Left ventricle myocardium superior (tissue), 1 donor: ENCODE data around the gene SHOC2. TPM values are rescaled to one million over a fixed set of nuclear protein-coding genes. Genes with fewer than 3 reads are reported as not detected.
"Not testable (repeated sequence)": the region's sequence is repeated elsewhere in the genome, so short reads cannot be mapped to it uniquely, and the experiment has no call there.

Experiments
- ATAC-seq: fragments of 200-7000 bp; cut with Tn5 transposase; one replicate; pipeline ENCODE4 v1.9.1; 2020; ENCODE audit warnings: mild to moderate bottlenecking, moderate library complexity
- DNase-seq: peaks from one replicate; pipeline ENCODE4 v3.0.0-alpha.2; 2020
- intact Hi-C: fragments of 100-400 bp; cut with micrococcal nuclease; formaldehyde crosslinking; loops from one replicate; pipeline ENCODE4 v1.11.0; 2022
- total RNA-seq: library from RNA; stranded (reverse); fragmentation: NEBNext Ultra II Directional; extraction: Animal tissue kit (Norgen Biotek cat#: 25700); gene quantifications from one replicate; pipeline ENCODE4 v1.2.1, GENCODE V29; 2021
- donor health status: DM: no; HTN: yes; CAD: no; lungs with severe emphysema.

The SHOC2 gene
- total RNA-seq, 1 donor from 2014 or later = 42.7 TPM

DNA sequence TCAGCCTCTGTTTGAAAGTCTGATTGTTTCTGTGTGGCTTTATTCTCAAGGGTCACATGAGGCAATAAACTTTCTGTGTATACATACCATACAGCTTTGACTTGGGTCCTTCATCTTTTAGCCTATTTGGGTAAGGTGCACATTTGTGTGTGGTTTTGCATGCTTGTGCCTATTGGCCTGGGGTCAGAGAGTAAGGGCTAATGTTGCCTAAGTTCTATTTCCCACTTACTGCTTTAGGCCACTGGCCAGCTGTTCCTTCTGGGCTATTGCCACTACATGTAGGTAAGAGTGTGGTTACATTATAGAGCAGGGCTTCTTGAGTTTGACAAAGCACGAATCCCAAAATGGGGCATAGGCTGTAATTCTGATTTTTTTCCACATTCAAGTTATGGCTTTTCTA, 22.2 kb upstream of the SHOC2 start:
- DNase-seq (no peak), ATAC-seq (peak; percentile 40)
- intact Hi-C loops = loop anchor here (10.0 kb wide), 1 partner anchor 92 kb away; no protein-coding TSS in a partner anchor

DNA sequence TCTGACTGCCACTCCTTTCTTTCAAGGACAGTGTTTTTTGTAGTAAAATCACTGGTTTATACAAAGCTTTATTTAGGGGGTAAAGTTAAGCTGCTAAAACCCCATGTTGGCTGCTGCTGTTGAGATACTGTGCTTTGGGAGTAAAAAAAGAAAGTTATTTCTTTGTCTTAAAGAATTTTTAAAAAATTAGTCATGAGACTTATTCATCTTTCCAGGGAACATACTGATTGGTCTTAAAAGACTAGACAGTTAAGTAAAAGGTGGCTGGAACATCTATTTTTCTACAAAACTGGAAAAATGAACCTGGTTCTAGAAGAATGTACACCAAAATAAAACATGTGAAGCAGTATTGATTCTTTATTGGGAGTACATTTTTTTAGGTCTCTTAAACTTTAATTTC, 21.0 kb upstream of the SHOC2 start:
- ATAC-seq (no peak), DNase-seq (no peak)
- intact Hi-C loops = loop anchor here (10.0 kb wide), 1 partner anchor 94 kb away; no protein-coding TSS in a partner anchor

DNA sequence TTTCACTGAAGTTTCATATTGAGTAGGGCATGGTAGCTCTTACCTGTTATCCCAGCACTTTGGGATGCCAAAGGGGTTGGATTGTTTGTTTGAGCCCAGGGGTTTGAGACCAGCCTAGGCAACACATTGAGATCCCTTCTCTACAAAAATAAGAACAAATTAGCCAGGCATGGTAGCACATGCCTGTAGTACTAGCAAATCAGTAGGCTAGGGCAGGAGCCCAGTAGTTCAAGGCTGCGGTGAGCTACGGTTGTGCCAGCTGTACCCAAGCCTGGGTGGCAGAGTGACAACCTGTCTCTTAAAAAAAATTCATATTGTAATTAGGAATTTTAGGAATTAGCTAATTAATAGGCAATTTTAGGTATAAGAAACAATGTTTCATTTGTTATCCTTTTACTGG, 18.4 kb upstream of the SHOC2 start:
- no peak for DNase-seq
- no peak for ATAC-seq
- intact Hi-C loops = no loop called here

GRCh38 chr10:110901954-110902819, 17.2 kb upstream of the SHOC2 start:
- no peak for DNase-seq
- no peak for ATAC-seq
- intact Hi-C loops = no loop called here

DNA sequence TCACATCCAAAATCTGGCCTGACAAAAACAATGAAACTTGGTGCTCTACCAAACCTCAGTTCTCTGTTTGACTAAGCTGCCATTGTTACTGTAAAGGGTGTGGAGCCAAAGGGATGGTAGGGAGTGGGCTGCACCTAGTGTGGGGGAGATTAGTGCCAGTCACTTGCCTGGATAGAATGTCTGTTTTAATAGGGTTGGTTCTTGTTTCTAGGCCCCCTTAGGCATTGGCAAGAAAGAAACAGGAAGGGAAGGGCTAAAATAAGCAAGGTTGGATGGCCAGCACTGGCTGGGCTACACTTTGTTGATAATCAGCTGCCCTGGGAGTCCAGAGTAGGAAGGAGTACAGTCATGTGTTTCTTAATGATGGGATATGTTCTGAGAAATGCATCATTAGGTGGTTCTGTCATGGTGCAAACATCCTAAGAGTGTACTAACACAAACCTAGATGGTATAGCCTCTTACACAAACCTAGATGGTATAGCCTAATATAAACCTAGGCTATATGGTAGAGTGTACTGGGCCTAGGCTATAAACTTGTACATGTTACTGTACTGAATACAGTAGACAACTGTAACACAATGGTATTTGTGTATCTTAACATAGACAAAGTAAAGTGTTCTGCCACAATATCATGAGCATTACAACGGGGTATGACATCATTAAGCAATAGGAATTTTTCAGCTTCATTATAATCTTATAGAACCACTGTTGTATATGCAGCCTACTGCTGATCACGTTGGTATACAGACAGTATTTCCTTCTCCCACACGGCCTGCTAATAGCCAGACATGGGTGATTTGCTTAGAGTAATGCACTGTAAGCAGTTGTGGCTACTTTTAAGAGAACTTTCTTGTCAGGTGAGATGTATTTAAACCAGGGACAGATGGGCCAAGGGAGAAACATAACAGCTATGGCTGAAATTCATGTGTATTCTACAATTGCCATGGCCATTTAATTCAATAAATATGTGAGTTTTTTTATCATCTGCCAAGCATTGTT, 15.8 kb upstream of the SHOC2 start:
- DNase-seq (no peak), ATAC-seq (peak; percentile 33)
- intact Hi-C loops = no loop called here

DNA sequence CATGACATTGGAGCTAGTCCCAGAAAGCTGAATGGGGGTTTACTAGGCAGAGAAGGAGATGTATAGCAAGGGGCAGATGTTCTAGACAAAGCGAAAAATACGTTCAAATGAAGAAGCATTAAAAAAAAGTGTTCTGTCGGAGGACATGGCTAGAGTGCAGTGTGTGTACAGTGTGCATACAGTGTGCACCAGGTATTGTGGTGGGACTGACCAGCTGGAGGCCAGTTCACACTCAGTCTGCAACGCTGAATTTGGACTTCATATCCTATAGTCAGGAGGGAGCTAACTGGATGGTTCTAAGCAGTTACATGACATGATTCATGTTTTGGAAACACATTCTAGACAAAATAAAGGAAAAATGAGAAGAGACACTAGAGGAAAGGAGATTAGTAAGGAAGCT, 9.3 kb upstream of the SHOC2 start:
- intact Hi-C loops = no loop called here
- DNase-seq = no peak
- no peak for ATAC-seq

DNA sequence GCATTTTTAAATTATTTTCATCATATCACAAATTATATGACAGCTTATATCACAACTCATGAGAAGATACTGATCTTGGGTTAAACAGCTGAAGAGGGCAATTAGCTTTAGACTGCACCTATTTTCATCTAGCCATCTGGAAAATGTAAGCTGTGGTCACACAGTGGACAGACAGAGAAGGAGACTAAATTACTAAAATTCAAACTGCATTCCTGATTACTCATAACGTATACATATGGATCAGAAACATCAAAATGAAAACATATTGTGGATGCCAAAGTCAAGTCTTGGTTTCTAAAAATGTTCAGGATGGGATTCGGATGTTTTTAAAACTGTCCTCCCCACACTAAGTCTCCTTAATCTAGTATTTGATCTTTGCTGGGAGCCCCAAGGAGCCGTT, 7.0 kb upstream of the SHOC2 start:
- DNase-seq = no peak
- no peak for ATAC-seq
- intact Hi-C loops = no loop called here

DNA sequence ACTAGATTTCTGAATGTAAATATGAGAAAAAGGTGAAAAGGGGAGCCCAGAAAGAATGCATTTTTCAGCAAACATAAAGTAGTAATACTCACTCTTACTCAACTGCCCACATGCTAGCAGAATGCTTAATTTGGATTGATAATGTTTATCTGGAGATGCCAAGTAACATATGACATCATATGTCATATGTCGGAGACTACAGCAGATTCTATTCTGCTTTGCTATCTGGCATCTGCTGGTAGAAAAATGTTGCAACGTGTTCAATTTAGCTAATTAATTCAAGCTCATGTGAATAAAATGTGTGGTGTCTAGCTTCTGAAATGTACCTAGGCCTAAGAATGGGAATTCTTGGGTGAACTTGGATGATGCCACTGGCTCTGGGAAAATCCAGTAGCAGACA, 5.0 kb upstream of the SHOC2 start:
- DNase-seq = no peak
- ATAC-seq = no peak
- intact Hi-C loops = no loop called here

DNA sequence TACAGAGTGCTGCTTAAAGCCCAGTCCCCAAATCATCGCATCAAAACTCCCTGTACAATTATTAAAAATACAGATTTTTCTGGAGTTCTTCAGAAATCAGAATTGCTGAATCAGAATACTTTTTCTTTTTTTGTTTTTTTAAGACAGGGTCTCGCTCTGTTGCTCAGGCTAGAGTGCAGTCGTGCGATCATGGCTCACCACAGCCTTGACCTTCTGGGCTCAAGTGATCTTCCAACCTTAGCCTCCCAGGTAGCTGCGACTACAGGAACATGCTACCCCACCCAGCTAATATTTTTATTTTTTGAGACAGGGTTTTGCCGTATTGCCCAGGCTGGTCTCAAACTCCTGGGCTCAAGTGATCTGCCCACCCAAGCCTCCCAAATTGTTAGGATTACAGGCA, 4.4 kb upstream of the SHOC2 start:
- no peak for ATAC-seq
- intact Hi-C loops = no loop called here

DNA sequence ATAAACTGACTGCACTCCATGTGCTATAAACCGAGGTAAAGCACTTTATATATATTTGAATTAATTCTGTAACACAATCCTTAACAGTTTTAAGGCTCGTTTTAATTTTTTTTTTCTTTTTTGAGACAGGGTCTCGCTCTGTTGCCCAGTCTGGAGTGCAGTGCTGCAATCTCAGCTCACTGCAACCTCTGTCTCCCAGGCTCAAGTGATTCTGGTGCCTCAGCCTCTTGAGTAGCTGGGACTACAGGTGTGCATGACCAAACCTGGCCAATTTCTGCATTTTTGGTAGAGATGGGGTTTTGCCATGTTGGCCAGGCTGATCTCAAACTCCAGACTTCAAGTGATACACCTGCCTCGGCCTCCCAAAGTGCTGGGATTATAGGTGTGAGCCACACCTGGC, 3.8 kb upstream of the SHOC2 start:
- intact Hi-C loops, ATAC-seq, DNase-seq: not testable (repeated sequence)

More for the DNA sequence above, 4.4 kb upstream of the SHOC2 start:
- DNase-seq = no peak

GRCh38 chr10:110916554-110917346, 2.7 kb upstream of the SHOC2 start:
- DNase-seq (no peak), ATAC-seq (no peak)
- intact Hi-C loops = no loop called here

DNA sequence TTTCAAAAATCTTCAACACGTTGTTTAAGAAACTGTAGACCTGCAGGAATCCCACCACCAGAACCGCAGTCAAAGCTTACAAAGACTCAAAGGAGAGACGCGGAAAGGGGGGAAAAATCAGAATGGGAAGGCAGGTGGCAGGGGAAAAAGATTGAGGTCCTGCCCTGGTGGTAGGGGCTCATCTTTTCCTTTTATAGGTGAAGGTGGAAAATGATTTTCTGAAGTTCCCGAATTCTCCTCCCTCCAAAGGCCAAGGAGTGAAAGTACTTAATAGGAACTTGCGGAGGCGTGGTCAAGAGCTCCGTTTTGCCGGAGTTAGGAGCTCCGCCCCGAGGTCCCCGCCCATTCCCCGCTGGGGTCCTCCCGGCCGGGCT, 1.1 kb upstream of the SHOC2 start:
- DNase-seq (peak; percentile 98), ATAC-seq (no peak)
- intact Hi-C loops = no loop called here

- ATAC-seq = peak; percentile 95
- intact Hi-C loops = no loop called here
Measured at GRCh38 chr10:110918643-110919348, 608 bp upstream of the SHOC2 start, which contains the start of gene BBIP1. TSS of gene BBIP1 (minus strand) at chr10:110919180. CDS start at chr10:110918157, 1,023 bp downstream.

GRCh38 chr10:110919971-110920881, 822 bp downstream of the SHOC2 start:
- intact Hi-C loops = no loop called here
- DNase-seq = peak; percentile 58
- no peak for ATAC-seq

More at GRCh38 chr10:110918643-110919348, 608 bp upstream of the SHOC2 start, which contains the start of gene BBIP1:
- DNase-seq = no peak

- DNase-seq (no peak), ATAC-seq (no peak)
- intact Hi-C loops = no loop called here
Measured at GRCh38 chr10:110923856-110924493, 4.6 kb downstream of the SHOC2 start.

GRCh38 chr10:110927461-110927860, 8.1 kb downstream of the SHOC2 start:
- ATAC-seq (no peak), DNase-seq (no peak)
- intact Hi-C loops = no loop called here
